Type B pancreatic cell (in vitro differentiated cells): Measurements from ENCODE around the gene PRRG3. TPM values are rescaled to one million over a fixed set of nuclear protein-coding genes. Genes with fewer than 3 reads are reported as not detected.

ENCODE experiments used
- DNase-seq: peaks from one replicate; pipeline ENCODE4 v3.0.0; 2021; ENCODE audit warnings: mixed read lengths; ENCODE audit not compliant: unreplicated experiment; ENCODE audit errors: extremely low spot score
- H3K27ac Mint-ChIP-seq: 2 replicates; pipeline ENCODE4 v1.8.0; 2021; ENCODE audit warnings: mild to moderate bottlenecking, mixed read lengths
- H3K27me3 Mint-ChIP-seq: 2 replicates; pipeline ENCODE4 v1.8.0; 2021; ENCODE audit warnings: mixed read lengths
- H3K36me3 Mint-ChIP-seq: 2 replicates; pipeline ENCODE4 v1.8.0; 2021; ENCODE audit warnings: mixed read lengths
- H3K4me1 Mint-ChIP-seq: one replicate; pipeline ENCODE4 v1.8.0; 2021; ENCODE audit warnings: mixed read lengths; ENCODE audit not compliant: unreplicated experiment
- H3K4me3 Mint-ChIP-seq: 2 replicates; pipeline ENCODE4 v1.8.0; 2021; ENCODE audit warnings: mild to moderate bottlenecking, mixed read lengths
- H3K9me3 Mint-ChIP-seq: 2 replicates; pipeline ENCODE4 v1.8.0; 2021; ENCODE audit warnings: mixed read lengths
- total RNA-seq: library from RNA; stranded (reverse); gene quantifications from 2 replicates; pipeline ENCODE4 v1.2.1, GENCODE V29; 2021; ENCODE audit warnings: low replicate concordance
- TF ChIP-seq, protein P1 (sequence below): fragments of 200-600 bp; sonication (generic); conservative IDR thresholded peaks from 2 replicates; pipeline ENCODE4 v1.5.0; 2021; ENCODE audit warnings: antibody characterized with exemption, mild to moderate bottlenecking

The PRRG3 gene
- total RNA-seq, 1 donor from 2014 or later: 2.6 TPM

GRCh38 chrX:151736685-151737084 lies 41.4 kb downstream of the PRRG3 start:
- H3K4me1 Mint-ChIP-seq: no peaks in the 10 kb centered on the region
- H3K4me3 Mint-ChIP-seq: no peak overlapping the region
- H3K27ac Mint-ChIP-seq: no peak overlapping the region
- TF ChIP-seq, protein P1, sequence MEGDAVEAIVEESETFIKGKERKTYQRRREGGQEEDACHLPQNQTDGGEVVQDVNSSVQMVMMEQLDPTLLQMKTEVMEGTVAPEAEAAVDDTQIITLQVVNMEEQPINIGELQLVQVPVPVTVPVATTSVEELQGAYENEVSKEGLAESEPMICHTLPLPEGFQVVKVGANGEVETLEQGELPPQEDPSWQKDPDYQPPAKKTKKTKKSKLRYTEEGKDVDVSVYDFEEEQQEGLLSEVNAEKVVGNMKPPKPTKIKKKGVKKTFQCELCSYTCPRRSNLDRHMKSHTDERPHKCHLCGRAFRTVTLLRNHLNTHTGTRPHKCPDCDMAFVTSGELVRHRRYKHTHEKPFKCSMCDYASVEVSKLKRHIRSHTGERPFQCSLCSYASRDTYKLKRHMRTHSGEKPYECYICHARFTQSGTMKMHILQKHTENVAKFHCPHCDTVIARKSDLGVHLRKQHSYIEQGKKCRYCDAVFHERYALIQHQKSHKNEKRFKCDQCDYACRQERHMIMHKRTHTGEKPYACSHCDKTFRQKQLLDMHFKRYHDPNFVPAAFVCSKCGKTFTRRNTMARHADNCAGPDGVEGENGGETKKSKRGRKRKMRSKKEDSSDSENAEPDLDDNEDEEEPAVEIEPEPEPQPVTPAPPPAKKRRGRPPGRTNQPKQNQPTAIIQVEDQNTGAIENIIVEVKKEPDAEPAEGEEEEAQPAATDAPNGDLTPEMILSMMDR: no peak
- DNase-seq: no peak
- peaks cover 20% of the 10 kb centered on the region for H3K27me3 Mint-ChIP-seq
- no peaks in the 10 kb centered on the region for H3K9me3 Mint-ChIP-seq
- no peaks in the 10 kb centered on the region for H3K36me3 Mint-ChIP-seq

DNA sequence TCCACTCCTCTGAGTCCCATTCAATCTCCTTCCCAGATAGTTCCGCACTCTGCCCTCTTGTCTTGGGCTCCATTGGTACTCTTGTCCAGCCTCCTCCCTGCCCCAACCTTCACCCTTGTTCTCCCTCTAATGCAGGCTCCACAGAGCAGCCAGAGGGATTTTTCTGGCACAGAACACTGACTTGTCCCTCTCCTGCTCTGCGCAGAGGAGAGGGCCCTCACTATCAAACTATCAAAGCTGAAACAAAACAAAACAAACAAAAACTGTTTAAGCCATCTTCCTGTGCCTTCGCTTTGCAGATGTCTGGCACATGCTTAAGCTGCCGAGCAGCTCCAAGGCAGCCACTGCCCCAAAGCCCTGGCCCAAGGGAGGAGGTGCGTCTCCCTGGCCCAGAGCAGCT lies 42.2 kb downstream of the PRRG3 start:
- Mint-ChIP-seq H3K9me3 (no peaks in the 10 kb centered on the region), H3K27me3 (peaks cover 15% of the 10 kb centered on the region), H3K4me1 (no peaks in the 10 kb centered on the region), H3K36me3 (no peaks in the 10 kb centered on the region), H3K4me3 (no peak overlapping the region), H3K27ac (no peak overlapping the region)
- TF ChIP-seq, protein P1: no peak
- no peak for DNase-seq

DNA sequence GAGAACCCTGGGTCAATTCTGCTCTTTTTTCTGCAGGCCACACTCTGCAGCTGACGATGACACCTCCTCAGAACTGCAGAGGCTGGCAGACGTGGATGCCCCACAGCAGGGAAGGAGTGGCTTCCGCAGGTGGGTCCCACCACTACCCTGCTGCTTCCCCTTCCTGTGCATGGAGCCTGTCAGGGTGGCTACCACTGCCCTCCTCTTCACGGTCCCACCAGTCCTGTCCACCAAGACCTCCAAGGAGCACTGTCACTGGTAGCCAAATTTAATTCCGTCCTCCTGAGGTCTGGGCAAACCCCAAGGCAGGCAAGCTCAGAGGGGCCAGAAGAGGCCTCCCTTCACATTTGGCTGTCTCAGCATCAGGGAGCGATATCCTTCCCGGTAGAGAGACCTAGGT lies 43.5 kb downstream of the PRRG3 start:
- peaks cover 9% of the 10 kb centered on the region for H3K27me3 Mint-ChIP-seq
- no peak overlapping the region for H3K4me3 Mint-ChIP-seq
- H3K36me3 Mint-ChIP-seq: no peaks in the 10 kb centered on the region
- H3K27ac Mint-ChIP-seq: no peak overlapping the region
- no peak for DNase-seq
- H3K9me3 Mint-ChIP-seq: no peaks in the 10 kb centered on the region
- TF ChIP-seq, protein P1: no peak
- H3K4me1 Mint-ChIP-seq: no peaks in the 10 kb centered on the region

DNA sequence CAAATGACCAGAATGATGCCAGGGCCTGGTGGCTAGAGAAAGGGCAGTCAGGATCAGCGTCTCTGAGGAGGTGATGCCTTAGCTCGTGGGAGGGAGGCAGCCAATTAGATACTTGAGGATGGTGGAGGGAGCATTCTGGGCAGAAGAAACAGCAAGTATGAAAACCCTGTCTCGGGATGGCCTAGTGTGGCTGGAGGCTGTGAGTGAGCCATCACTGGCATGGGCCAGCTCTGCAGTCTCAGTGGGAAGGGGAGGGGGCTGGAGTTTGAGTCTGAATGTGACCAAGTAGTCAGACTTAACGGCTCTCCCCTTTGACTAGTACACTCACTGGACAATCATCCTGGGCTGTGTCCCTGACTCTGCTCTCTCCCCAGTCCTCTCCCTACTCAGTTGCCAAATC lies 46.3 kb downstream of the PRRG3 start:
- no peak overlapping the region for H3K27ac Mint-ChIP-seq
- peaks cover 4% of the 10 kb centered on the region for H3K27me3 Mint-ChIP-seq
- no peaks in the 10 kb centered on the region for H3K4me1 Mint-ChIP-seq
- no peak for DNase-seq
- H3K4me3 Mint-ChIP-seq: no peak overlapping the region
- TF ChIP-seq, protein P1: no peak
- H3K9me3 Mint-ChIP-seq: no peaks in the 10 kb centered on the region
- H3K36me3 Mint-ChIP-seq: no peaks in the 10 kb centered on the region

DNA sequence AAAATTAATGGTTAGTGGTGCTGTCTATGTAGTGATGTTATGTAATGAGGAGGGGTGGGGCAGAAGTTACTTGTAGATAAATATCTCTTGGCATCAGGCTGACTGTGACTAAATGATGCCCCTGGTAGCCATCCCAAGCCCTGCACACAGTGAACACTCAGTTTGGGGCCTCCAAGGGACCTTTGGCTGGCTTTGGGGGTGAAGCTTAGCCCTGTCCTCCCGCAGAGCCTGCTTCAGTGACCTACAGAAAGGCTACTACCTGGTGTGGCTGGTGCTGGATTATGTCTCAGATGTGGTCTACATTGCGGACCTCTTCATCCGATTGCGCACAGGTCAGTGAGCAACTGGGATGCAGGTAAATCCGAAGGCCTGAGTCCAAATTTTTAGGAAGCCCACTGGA lies 47.1 kb downstream of the PRRG3 start:
- no peaks in the 10 kb centered on the region for H3K36me3 Mint-ChIP-seq
- H3K4me3 Mint-ChIP-seq: no peak overlapping the region
- no peak for DNase-seq
- H3K27me3 Mint-ChIP-seq: peaks cover 2% of the 10 kb centered on the region
- no peak overlapping the region for H3K27ac Mint-ChIP-seq
- TF ChIP-seq, protein P1: no peak
- H3K4me1 Mint-ChIP-seq: no peaks in the 10 kb centered on the region
- no peaks in the 10 kb centered on the region for H3K9me3 Mint-ChIP-seq
